ENCODE measurements around the gene MYO19. TPM values are rescaled to one million over a fixed set of nuclear protein-coding genes. Genes with fewer than 3 reads are reported as not detected.

Gene MYO19
- total and polyA plus RNA-seq, 2 of the 4 experiments (the other 2 are of a cell fraction), result 35.8 to 55.6 TPM

- Histone ChIP-seq H3K9ac (ENCODE audit: low read depth, low read length) (peak within 1 kb of the TSS; percentile 97), H4K8ac (ENCODE audit: low read depth in 2 of 2, low read length in 2 of 2) (peak within 1 kb of the TSS; percentile 88 to 93), H2BK120ac (ENCODE audit: low read depth, low read length) (peak within 1 kb of the TSS; percentile 35), H3K36me3 (ENCODE audit: control insufficient read depth, insufficient read depth, low read length) (peaks cover 2% of the 10 kb centered on the region; the same call in 1 of the 2 replicates), H3K56ac (ENCODE audit: extremely low read depth, insufficient read depth, low read length) (peak within 1 kb of the TSS; percentile 92), H2AFZ (replicated peaks; ENCODE audit: low read length, poor library complexity) (peak within 1 kb of the TSS; percentile 99), H3K9me3 (ENCODE audit: control insufficient read depth, insufficient read depth, low read length) (no peaks in the 10 kb centered on the region), H2BK5ac (ENCODE audit: low read depth, low read length, poor library complexity, severe bottlenecking) (peak within 1 kb of the TSS; percentile 94), H3K4me1 (ENCODE audit: control insufficient read depth, insufficient read depth, low read length) (no peaks in the 10 kb centered on the region; the same call in 1 of the 2 replicates), H4K91ac (ENCODE audit: insufficient read depth, low read depth, low read length) (peak within 1 kb of the TSS; percentile 97), H3K4ac (ENCODE audit: low read depth, low read length) (peak within 1 kb of the TSS; percentile 98), H4K20me1 (ENCODE audit: insufficient read depth, low read length) (peaks cover 40% of the 10 kb centered on the region), H3K4me2 (ENCODE audit: low read depth, low read length) (peak within 1 kb of the TSS; percentile 98), H3K79me1 (ENCODE audit: low read depth in 1 of 2, low read length in 2 of 2) (peaks cover 16 to 31% of the 10 kb centered on the region in 2 experiments; a peak in 3 of 4 replicates), H3K27ac (ENCODE audit: insufficient read depth, low read length) (peak within 1 kb of the TSS; percentile 98), H3K18ac (ENCODE audit: low read depth, low read length) (peak within 1 kb of the TSS; percentile 95), H2BK20ac (ENCODE audit: low read depth, low read length) (no peak within 1 kb of the TSS), H3K4me3 (ENCODE audit: insufficient read depth, low read depth, low read length) (peak within 1 kb of the TSS; percentile 97), H3K23ac (ENCODE audit: low read depth, low read length) (peak within 1 kb of the TSS; percentile 95), H4K5ac (ENCODE audit: low read depth, low read length) (peak within 1 kb of the TSS; percentile 80), H3K9me1 (ENCODE audit: insufficient read depth, low read length) (no peaks in the 10 kb centered on the region), H3K27me3 (ENCODE audit: control insufficient read depth, insufficient read depth, low read length) (no peaks in the 10 kb centered on the region), H2AK5ac (ENCODE audit: low read depth, low read length) (peak within 1 kb of the TSS; percentile 97), H2AK9ac (replicated peaks; ENCODE audit: low read depth, low read length, poor library complexity) (peak within 1 kb of the TSS; percentile 98), H3K14ac (replicated peaks; ENCODE audit: low read depth, low read length) (peak within 1 kb of the TSS; percentile 96), H2BK15ac (ENCODE audit: low read depth, low read length) (no peak within 1 kb of the TSS)
- peak; percentile 77 for ATAC-seq (ENCODE audit: low read depth)
- ChIA-PET POLR2A (ENCODE audit: unreplicated experiment) (interaction anchor here (0.5 to 0.6 kb wide), 3 partner anchors 26 to 428 kb away, joined by 4 to 9 read pairs (median 5); no protein-coding TSS in a partner anchor), CTCF (interaction anchor here (0.6 kb wide), 1 partner anchor 1287 kb away, joined by 8 read pairs; no protein-coding TSS in a partner anchor)
- dilution Hi-C loops (cut with HindIII; ENCODE audit: low sequenced_read_pairs, unreplicated experiment) (no loop called here), in situ Hi-C loops (cut with MboI; ENCODE audit: low sequenced_read_pairs) (no loop called here), intact Hi-C loops (cut with micrococcal nuclease) (loop anchor here (1.0 kb wide), 1 partner anchor 9 kb away; no protein-coding TSS in a partner anchor)
- peak; percentile 92 for DNase-seq
- 0% methylated on average over 4 of the region's 71 CpGs; no CpG with 5 or more reads in 1 of the 2 experiments for WGBS, 2 experiments (ENCODE audit: extremely low coverage in 2 of 2, insufficient read length in 1 of 2)
- TSS peak; percentile 39 for BruUV-seq (replicated peaks)
- TF ChIP-seq ELK1 (IDR thresholded peaks at IDR 0.05; ENCODE audit: borderline replicate concordance, low read depth, low read length) (no peak), USF2 (IDR thresholded peaks at IDR 0.05; ENCODE audit: low read depth, low read length) (no peak), MXI1 (IDR thresholded peaks at IDR 0.05; ENCODE audit: borderline replicate concordance, low read depth, low read length) (0 out of 2 replicates have a peak, but pooled peaks have one; percentile 29), FOS (IDR thresholded peaks at IDR 0.05; ENCODE audit: low read depth, low read length) (no peak), CHD1 (IDR thresholded peaks at IDR 0.05; ENCODE audit: low read depth, low read length) (peak; percentile 71; the same call in 1 of the 2 replicates), MAZ (IDR thresholded peaks at IDR 0.05; ENCODE audit: borderline replicate concordance, low read depth, low read length) (peak; percentile 88), NFE2L2 (IDR thresholded peaks at IDR 0.05; ENCODE audit: low read depth, low read length) (no peak), RFX5 (IDR thresholded peaks at IDR 0.05; ENCODE audit: low read depth, low read length) (no peak), CEBPB (IDR thresholded peaks at IDR 0.05; ENCODE audit: low read depth, low read length) (no peak), SMC3 (IDR thresholded peaks at IDR 0.05; ENCODE audit: low read depth, low read length) (no peak), RCOR1 (IDR thresholded peaks at IDR 0.05; ENCODE audit: insufficient replicate concordance, low read length) (no peak), POLR2A (IDR thresholded peaks at IDR 0.05; ENCODE audit: low read depth, low read length) (peak; percentile 95)
- TF ChIP-seq, protein P1, sequence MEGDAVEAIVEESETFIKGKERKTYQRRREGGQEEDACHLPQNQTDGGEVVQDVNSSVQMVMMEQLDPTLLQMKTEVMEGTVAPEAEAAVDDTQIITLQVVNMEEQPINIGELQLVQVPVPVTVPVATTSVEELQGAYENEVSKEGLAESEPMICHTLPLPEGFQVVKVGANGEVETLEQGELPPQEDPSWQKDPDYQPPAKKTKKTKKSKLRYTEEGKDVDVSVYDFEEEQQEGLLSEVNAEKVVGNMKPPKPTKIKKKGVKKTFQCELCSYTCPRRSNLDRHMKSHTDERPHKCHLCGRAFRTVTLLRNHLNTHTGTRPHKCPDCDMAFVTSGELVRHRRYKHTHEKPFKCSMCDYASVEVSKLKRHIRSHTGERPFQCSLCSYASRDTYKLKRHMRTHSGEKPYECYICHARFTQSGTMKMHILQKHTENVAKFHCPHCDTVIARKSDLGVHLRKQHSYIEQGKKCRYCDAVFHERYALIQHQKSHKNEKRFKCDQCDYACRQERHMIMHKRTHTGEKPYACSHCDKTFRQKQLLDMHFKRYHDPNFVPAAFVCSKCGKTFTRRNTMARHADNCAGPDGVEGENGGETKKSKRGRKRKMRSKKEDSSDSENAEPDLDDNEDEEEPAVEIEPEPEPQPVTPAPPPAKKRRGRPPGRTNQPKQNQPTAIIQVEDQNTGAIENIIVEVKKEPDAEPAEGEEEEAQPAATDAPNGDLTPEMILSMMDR (conservative IDR thresholded peaks at IDR 0.05; ENCODE audit: low read depth, low read length), result no peak
These were observed 9.8 kb upstream of the MYO19 start, which contains the start of gene GGNBP2 for GRCh38 chr17:36544307-36545076. GGNBP2 (plus strand) TSS chr17:36544919; CDS start chr17:36545725, 806 bp downstream.

All from IMR-90 (cell line).